GM21381 (cell line): ENCODE data around the gene CFAP91.

Source experiments
- ATAC-seq: cut with Tn5 transposase; IDR thresholded peaks from one replicate; pipeline ENCODE4 v1.9.1; 2021; ENCODE audit warnings: mild to moderate bottlenecking, moderate library complexity; ENCODE audit not compliant: unreplicated experiment

The CFAP91 gene

GRCh38 chr3:119738741-119739140, 35.9 kb downstream of the CFAP91 start:
- ATAC-seq, result no peak

- ATAC-seq, result no peak
Observed at GRCh38 chr3:119741657-119742590, 39.1 kb downstream of the CFAP91 start.

- ATAC-seq, result no peak
Observed at GRCh38 chr3:119743921-119744320, 41.1 kb downstream of the CFAP91 start.

- no peak for ATAC-seq
Observed at GRCh38 chr3:119745942-119746341, 43.1 kb downstream of the CFAP91 start.

- ATAC-seq, result no peak
Observed at GRCh38 chr3:119746423-119746822, 43.6 kb downstream of the CFAP91 start.

- ATAC-seq, result no peak
Observed at GRCh38 chr3:119747357-119747756, 44.5 kb downstream of the CFAP91 start.

GRCh38 chr3:119748991-119749390, 46.2 kb downstream of the CFAP91 start:
- no peak for ATAC-seq

- no peak for ATAC-seq
Observed at GRCh38 chr3:119751423-119751822, 48.6 kb downstream of the CFAP91 start.
